A673 (cell line): ENCODE measurements around the gene CIDEC. TPM values are rescaled to one million over a fixed set of nuclear protein-coding genes. Genes with fewer than 3 reads are reported as not detected.
"Not testable (repeated sequence)": the region's sequence is repeated elsewhere in the genome, so short reads cannot be mapped to it uniquely, and the experiment has no call there.

Source experiments
- BruUV-seq: library from RNA; stranded (reverse); fragments of 400-500 nt; replicated peaks from 2 replicates; lab custom pipeline; 2021; lab: Mats Ljungman, UMichigan
- CTCF ChIA-PET: fragments of 300-600 bp; sonication (Branson Sonifier 250); formaldehyde crosslinking; loops from one replicate; lab custom pipeline; 2022; ENCODE audit warnings: antibody characterized with exemption; lab: Charles Lee
- POLR2A ChIA-PET: fragments of 300-600 bp; sonication (Branson Sonifier 250); formaldehyde crosslinking; loops from one replicate; lab custom pipeline; 2022; ENCODE audit warnings: antibody characterized with exemption; ENCODE audit not compliant: low non-redundant PET; lab: Charles Lee
- DNase-seq: peaks from one replicate; pipeline ENCODE4 v3.0.0-alpha.2; 2015; ENCODE audit warnings: low spot score
- H3K27ac ChIP-seq: fragments of 200-600 bp; sonication (generic); 2 replicates; pipeline ENCODE4 v1.5.1; 2016; ENCODE audit warnings: mixed run types, low read depth, mild to moderate bottlenecking, mixed read lengths, antibody characterized with exemption, low read length; ENCODE audit not compliant: poor library complexity, severe bottlenecking
- H3K27me3 ChIP-seq: fragments of 200-600 bp; sonication (generic); replicated peaks from 2 replicates; pipeline ENCODE4 v1.6.1; 2017; ENCODE audit warnings: mixed run types, low read depth, mild to moderate bottlenecking, mixed read lengths, antibody characterized with exemption, low read length; ENCODE audit not compliant: insufficient read depth, poor library complexity
- H3K36me3 ChIP-seq: fragments of 200-600 bp; sonication (generic); 2 replicates; pipeline ENCODE4 v1.6.1; 2016; ENCODE audit warnings: mixed run types, mild to moderate bottlenecking, mixed read lengths, antibody characterized with exemption, low read length; ENCODE audit not compliant: insufficient read depth, poor library complexity, severe bottlenecking
- H3K4me1 ChIP-seq: fragments of 200-600 bp; sonication (generic); 2 replicates; pipeline ENCODE4 v1.6.1; 2017; ENCODE audit warnings: mixed run types, mild to moderate bottlenecking, mixed read lengths, antibody characterized with exemption, low read length; ENCODE audit not compliant: insufficient read depth, poor library complexity, severe bottlenecking
- H3K4me3 ChIP-seq: fragments of 200-600 bp; sonication (generic); 2 replicates; pipeline ENCODE4 v1.5.1; 2016; ENCODE audit warnings: low read depth, mixed run types, mild to moderate bottlenecking, mixed read lengths, low read length; ENCODE audit not compliant: poor library complexity, severe bottlenecking
- H3K9me3 ChIP-seq: fragments of 200-600 bp; sonication (generic); 2 replicates; pipeline ENCODE4 v1.6.1; 2016; ENCODE audit warnings: mixed run types, low read depth, mild to moderate bottlenecking, mixed read lengths, antibody characterized with exemption, low read length; ENCODE audit not compliant: poor library complexity, severe bottlenecking
- CTCF ChIP-seq: fragments of 300-800, 200-600 bp; sonication (generic); conservative IDR thresholded peaks from 2 replicates; pipeline ENCODE4 v1.5.1; 2017; ENCODE audit warnings: low read depth, mild to moderate bottlenecking, antibody characterized with exemption, low read length, moderate library complexity, mixed read lengths
- EZH2 ChIP-seq: fragments of 200-600 bp; sonication (generic); IDR thresholded peaks from 2 replicates; pipeline ENCODE4 v1.6.1; 2017; ENCODE audit warnings: borderline replicate concordance, low read depth, mild to moderate bottlenecking, mixed read lengths, antibody characterized with exemption, low read length; ENCODE audit not compliant: poor library complexity, severe bottlenecking
- intact Hi-C: fragments of 100-400 bp; cut with micrococcal nuclease; formaldehyde crosslinking; loops from one replicate; pipeline ENCODE4 v1.10.0; 2022; ENCODE audit not compliant: unreplicated experiment
- total RNA-seq: library from RNA; stranded (reverse); gene quantifications from 2 replicates; pipeline ENCODE4 v1.2.3, GENCODE V29; 2021

Gene CIDEC
- total RNA-seq, 1 experiment from 2014 or later: not detected

GRCh38 chr3:9901967-9902366, 21.9 kb upstream of the CIDEC start:
- Histone ChIP-seq H3K36me3 (no peaks in the 10 kb centered on the region), H3K9me3 (no peaks in the 10 kb centered on the region), H3K27me3 (no peaks in the 10 kb centered on the region), H3K27ac (no peak overlapping the region), H3K4me1 (peaks cover 13% of the 10 kb centered on the region), H3K4me3 (no peak overlapping the region)
- DNase-seq: no peak
- TF ChIP-seq EZH2 (no peak), CTCF (no peak)
- BruUV-seq: no TSS peak
- intact Hi-C loops: no loop called here
- CTCF ChIA-PET: no interaction called here
- POLR2A ChIA-PET: no interaction called here

- intact Hi-C loops, BruUV-seq, H3K4me3 ChIP-seq, H3K27me3 ChIP-seq, H3K9me3 ChIP-seq, POLR2A ChIA-PET, H3K27ac ChIP-seq, DNase-seq, H3K36me3 ChIP-seq: not testable (repeated sequence)
- peaks cover 13% of the 10 kb centered on the region for H3K4me1 ChIP-seq
- CTCF ChIA-PET: interaction anchor here (0.6 kb wide), 1 partner anchor 31 kb away, joined by 3 read pairs; no protein-coding TSS in a partner anchor
Observed at GRCh38 chr3:9900965-9901415, 20.9 kb upstream of the CIDEC start.

- Histone ChIP-seq H3K9me3 (no peaks in the 10 kb centered on the region), H3K27me3 (no peaks in the 10 kb centered on the region), H3K4me3 (no peak overlapping the region), H3K4me1 (peaks cover 13% of the 10 kb centered on the region), H3K36me3 (no peaks in the 10 kb centered on the region), H3K27ac (no peak overlapping the region)
- DNase-seq: no peak
- intact Hi-C loops: no loop called here
- ChIA-PET POLR2A (no interaction called here), CTCF (no interaction called here)
- no TSS peak for BruUV-seq
- TF ChIP-seq EZH2: no peak
- no peak for TF ChIP-seq CTCF
Observed at GRCh38 chr3:9899289-9899791, 19.3 kb upstream of the CIDEC start.
